KMS-11 (cell line): ENCODE results near the gene DCP2.

Experiments used
- H2AFZ ChIP-seq: fragments of 200-600 bp; sonication (generic); 2 replicates; pipeline ENCODE4 v1.6.1; 2016; ENCODE audit warnings: antibody characterized with exemption, mixed run types, low read depth
- H3K27ac ChIP-seq: fragments of 200-600 bp; sonication (generic); 2 replicates; pipeline ENCODE4 v1.6.1; 2016; ENCODE audit warnings: mild to moderate bottlenecking, mixed run types
- H3K27me3 ChIP-seq: fragments of 200-600 bp; sonication (generic); 2 replicates; pipeline ENCODE4 v1.6.1; 2017; ENCODE audit warnings: mild to moderate bottlenecking, low read depth, mixed run types, moderate library complexity; ENCODE audit not compliant: insufficient read depth
- H3K36me3 ChIP-seq: fragments of 200-600 bp; sonication (generic); 2 replicates; pipeline ENCODE4 v1.6.1; 2017; ENCODE audit warnings: mild to moderate bottlenecking, mixed run types; ENCODE audit not compliant: insufficient read depth
- H3K4me1 ChIP-seq: fragments of 200-600 bp; sonication (generic); 2 replicates; pipeline ENCODE4 v1.6.1; 2016; ENCODE audit warnings: mild to moderate bottlenecking, low read depth, mixed run types; ENCODE audit not compliant: poor library complexity, severe bottlenecking
- H3K4me2 ChIP-seq: fragments of 200-600 bp; sonication (generic); 2 replicates; pipeline ENCODE4 v1.7.0; 2016; ENCODE audit warnings: mild to moderate bottlenecking, mixed run types
- H3K4me3 ChIP-seq: fragments of 200-600 bp; sonication (generic); IDR thresholded peaks from 2 replicates; pipeline ENCODE4 v1.6.1; 2017; ENCODE audit warnings: low read depth, low read length, mixed read lengths; ENCODE audit not compliant: insufficient read depth
- H3K79me2 ChIP-seq: fragments of 200-600 bp; sonication (generic); 2 replicates; pipeline ENCODE4 v1.6.1; 2016; ENCODE audit warnings: low read depth, mixed run types; ENCODE audit not compliant: insufficient read depth
- H3K9ac ChIP-seq: fragments of 200-600 bp; sonication (generic); 2 replicates; pipeline ENCODE4 v1.6.1; 2016; ENCODE audit warnings: mild to moderate bottlenecking, mixed run types
- H4K20me1 ChIP-seq: fragments of 200-600 bp; sonication (generic); 2 replicates; pipeline ENCODE4 v1.6.1; 2016; ENCODE audit warnings: mild to moderate bottlenecking, mixed run types; ENCODE audit not compliant: insufficient read depth
- TF ChIP-seq, protein P1 (sequence below): fragments of 200-600 bp; sonication (generic); conservative IDR thresholded peaks from 2 replicates; pipeline ENCODE4 v1.6.1; 2017; ENCODE audit warnings: low read depth, mild to moderate bottlenecking, antibody characterized with exemption, low read length, moderate library complexity, mixed read lengths

The DCP2 gene

DNA sequence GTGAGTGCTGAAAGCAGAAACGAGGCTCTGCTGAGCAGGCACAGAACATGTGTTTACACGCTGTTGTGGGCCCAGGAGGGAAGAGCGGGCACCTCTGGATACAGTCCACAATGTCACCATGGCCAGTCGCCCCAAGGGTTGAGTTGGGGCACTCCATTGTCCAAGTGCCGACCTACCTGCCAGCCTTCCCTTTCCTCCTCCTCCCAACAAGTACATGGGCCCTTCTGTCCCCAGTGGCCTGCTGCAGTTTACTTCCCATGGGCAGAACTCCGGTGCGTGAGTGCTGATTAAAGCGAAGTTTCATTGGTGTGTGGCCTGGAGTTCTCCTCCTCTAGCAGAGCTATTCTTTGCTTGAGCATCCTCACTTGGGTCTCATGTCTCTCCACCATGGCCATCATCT is 50.4 kb downstream of the DCP2 start:
- H3K27ac ChIP-seq = no peak overlapping the region
- no peak overlapping the region for H2AFZ ChIP-seq
- H3K79me2 ChIP-seq = no peaks in the 10 kb centered on the region
- H4K20me1 ChIP-seq = no peaks in the 10 kb centered on the region
- no peak overlapping the region for H3K9ac ChIP-seq
- TF ChIP-seq, protein P1, sequence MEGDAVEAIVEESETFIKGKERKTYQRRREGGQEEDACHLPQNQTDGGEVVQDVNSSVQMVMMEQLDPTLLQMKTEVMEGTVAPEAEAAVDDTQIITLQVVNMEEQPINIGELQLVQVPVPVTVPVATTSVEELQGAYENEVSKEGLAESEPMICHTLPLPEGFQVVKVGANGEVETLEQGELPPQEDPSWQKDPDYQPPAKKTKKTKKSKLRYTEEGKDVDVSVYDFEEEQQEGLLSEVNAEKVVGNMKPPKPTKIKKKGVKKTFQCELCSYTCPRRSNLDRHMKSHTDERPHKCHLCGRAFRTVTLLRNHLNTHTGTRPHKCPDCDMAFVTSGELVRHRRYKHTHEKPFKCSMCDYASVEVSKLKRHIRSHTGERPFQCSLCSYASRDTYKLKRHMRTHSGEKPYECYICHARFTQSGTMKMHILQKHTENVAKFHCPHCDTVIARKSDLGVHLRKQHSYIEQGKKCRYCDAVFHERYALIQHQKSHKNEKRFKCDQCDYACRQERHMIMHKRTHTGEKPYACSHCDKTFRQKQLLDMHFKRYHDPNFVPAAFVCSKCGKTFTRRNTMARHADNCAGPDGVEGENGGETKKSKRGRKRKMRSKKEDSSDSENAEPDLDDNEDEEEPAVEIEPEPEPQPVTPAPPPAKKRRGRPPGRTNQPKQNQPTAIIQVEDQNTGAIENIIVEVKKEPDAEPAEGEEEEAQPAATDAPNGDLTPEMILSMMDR = no peak
- no peak overlapping the region for H3K4me3 ChIP-seq
- no peaks in the 10 kb centered on the region for H3K27me3 ChIP-seq
- H3K4me1 ChIP-seq = peaks cover 12% of the 10 kb centered on the region
- no peaks in the 10 kb centered on the region for H3K36me3 ChIP-seq
- no peak overlapping the region for H3K4me2 ChIP-seq

DNA sequence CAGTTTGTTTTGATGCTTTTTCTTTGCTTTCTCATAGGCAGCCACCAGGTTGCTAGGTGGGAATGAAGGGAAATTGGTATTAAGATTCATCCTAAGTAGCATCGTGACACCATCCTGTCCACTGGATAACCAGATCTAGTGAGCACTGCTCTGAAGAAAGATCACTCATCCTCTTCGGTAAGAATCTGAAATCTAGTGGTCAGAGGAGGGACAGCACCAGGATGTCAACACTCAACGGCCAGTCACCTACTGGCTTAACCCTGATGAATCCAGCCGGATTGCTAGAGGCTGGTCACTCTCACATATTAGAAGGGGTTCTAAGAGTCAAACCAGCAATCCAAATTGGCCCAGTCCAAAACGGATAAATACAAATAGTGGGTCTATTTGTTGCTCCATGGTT is 50.8 kb downstream of the DCP2 start:
- H3K36me3 ChIP-seq = no peaks in the 10 kb centered on the region
- H3K27ac ChIP-seq = no peak overlapping the region
- no peak overlapping the region for H3K4me3 ChIP-seq
- no peak overlapping the region for H3K4me2 ChIP-seq
- no peak overlapping the region for H2AFZ ChIP-seq
- no peaks in the 10 kb centered on the region for H3K27me3 ChIP-seq
- H3K9ac ChIP-seq = no peak overlapping the region
- TF ChIP-seq, protein P1 = no peak
- H3K4me1 ChIP-seq = peaks cover 8% of the 10 kb centered on the region
- H3K79me2 ChIP-seq = no peaks in the 10 kb centered on the region
- no peaks in the 10 kb centered on the region for H4K20me1 ChIP-seq

DNA sequence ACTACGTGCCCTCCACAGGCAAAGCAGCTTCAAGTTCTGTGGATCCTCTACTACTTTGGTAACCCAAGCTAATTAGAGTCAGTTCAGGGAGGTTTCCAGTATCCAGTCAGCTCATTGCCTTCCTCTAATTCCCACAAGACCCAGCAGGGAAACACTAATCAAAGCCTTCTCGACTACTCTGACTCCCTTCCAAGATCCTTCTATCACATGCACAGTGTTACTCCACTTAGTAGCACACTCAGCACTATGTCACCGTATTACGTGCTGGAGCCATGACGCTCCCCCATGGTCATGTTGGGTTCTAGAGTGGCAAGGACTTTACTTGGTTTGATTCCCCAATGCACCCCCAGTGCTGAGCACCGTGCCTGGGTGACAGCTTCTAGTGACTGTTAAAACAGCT is 53.0 kb downstream of the DCP2 start:
- TF ChIP-seq, protein P1 = no peak
- Histone ChIP-seq H3K4me1 (no peaks in the 10 kb centered on the region), H3K27me3 (no peaks in the 10 kb centered on the region), H3K9ac (no peak overlapping the region), H4K20me1 (no peaks in the 10 kb centered on the region), H3K79me2 (no peaks in the 10 kb centered on the region), H3K4me2 (no peak overlapping the region), H3K36me3 (no peaks in the 10 kb centered on the region), H3K27ac (no peak overlapping the region), H2AFZ (no peak overlapping the region), H3K4me3 (no peak overlapping the region)

DNA sequence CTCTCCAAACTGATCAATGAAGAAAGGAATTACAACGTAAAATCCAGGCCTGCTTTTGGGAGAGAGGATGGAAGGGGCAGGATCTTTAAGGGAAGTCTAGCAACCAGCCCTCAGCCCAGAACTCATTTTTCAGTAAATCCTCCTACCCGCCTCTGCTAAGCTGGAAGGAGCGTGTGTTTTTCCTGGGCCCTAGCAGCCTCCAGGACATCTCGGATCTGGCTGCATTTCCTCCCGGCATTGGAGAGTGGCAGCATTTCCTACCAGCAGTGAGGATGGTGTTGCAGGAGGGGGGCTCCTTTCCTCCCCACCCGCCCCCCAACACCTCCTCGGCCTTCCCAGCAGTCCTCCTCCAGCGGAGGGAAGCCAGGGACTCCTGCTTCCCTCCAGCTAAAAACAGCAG is 54.5 kb downstream of the DCP2 start:
- no peaks in the 10 kb centered on the region for H3K27me3 ChIP-seq
- H3K79me2 ChIP-seq = no peaks in the 10 kb centered on the region
- H3K9ac ChIP-seq = no peak overlapping the region
- no peaks in the 10 kb centered on the region for H3K4me1 ChIP-seq
- TF ChIP-seq, protein P1 = no peak
- no peak overlapping the region for H3K27ac ChIP-seq
- H4K20me1 ChIP-seq = no peaks in the 10 kb centered on the region
- no peak overlapping the region for H2AFZ ChIP-seq
- H3K4me3 ChIP-seq = no peak overlapping the region
- H3K36me3 ChIP-seq = no peaks in the 10 kb centered on the region
- H3K4me2 ChIP-seq = no peak overlapping the region

DNA sequence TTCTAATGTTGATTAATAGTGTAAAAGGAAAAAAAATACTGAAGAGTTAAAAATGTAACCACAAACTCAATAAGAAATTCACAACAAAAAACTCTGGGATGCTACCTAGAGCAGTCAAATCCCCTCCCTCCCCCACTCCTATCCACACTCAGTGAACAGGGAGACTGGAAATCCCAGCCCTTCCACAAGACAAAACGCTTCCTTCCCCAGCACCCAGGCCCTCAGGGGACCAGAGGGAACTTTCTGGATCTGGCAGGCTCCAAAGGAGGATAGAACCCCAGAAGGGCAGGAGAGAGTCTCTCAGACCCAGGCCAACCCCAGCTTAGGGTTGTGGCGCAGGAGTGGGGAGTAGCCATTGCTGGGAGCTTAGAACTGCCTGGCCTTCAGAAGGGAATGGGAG is 55.0 kb downstream of the DCP2 start:
- no peaks in the 10 kb centered on the region for H3K4me1 ChIP-seq
- no peaks in the 10 kb centered on the region for H3K36me3 ChIP-seq
- H3K4me2 ChIP-seq = no peak overlapping the region
- no peaks in the 10 kb centered on the region for H3K79me2 ChIP-seq
- H2AFZ ChIP-seq = no peak overlapping the region
- no peak overlapping the region for H3K27ac ChIP-seq
- no peaks in the 10 kb centered on the region for H4K20me1 ChIP-seq
- TF ChIP-seq, protein P1 = no peak
- no peak overlapping the region for H3K4me3 ChIP-seq
- H3K27me3 ChIP-seq = no peaks in the 10 kb centered on the region
- no peak overlapping the region for H3K9ac ChIP-seq
